Muscle layer of duodenum (tissue), 2 donors: ENCODE measurements around the gene FAM149B1.
"Not testable (repeated sequence)": the region's sequence is repeated elsewhere in the genome, so short reads cannot be mapped to it uniquely, and the experiment has no call there.

Experiments
- H3K27ac ChIP-seq: one replicate; pipeline ENCODE4 v1.7.0; 2013; ENCODE audit warnings: mild to moderate bottlenecking, low read length
- H3K27me3 ChIP-seq: one replicate; pipeline ENCODE4 v1.7.0; 2013; ENCODE audit warnings: low read depth, mild to moderate bottlenecking, control low read depth, low read length
- H3K36me3 ChIP-seq, 2 donors: one replicate each; pipeline ENCODE4 v1.7.0; 2013; ENCODE audit warnings: low read length in 2 of 2, control low read depth in 1 of 2, mild to moderate bottlenecking in 1 of 2; ENCODE audit not compliant: insufficient read depth in 2 of 2, control insufficient read depth in 1 of 2
- H3K4me1 ChIP-seq, 2 donors: one replicate each; pipeline ENCODE4 v1.7.0; 2013; ENCODE audit warnings: low read length in 2 of 2, mild to moderate bottlenecking in 2 of 2, control low read depth in 1 of 2, moderate library complexity in 1 of 2; ENCODE audit not compliant: insufficient read depth in 2 of 2, control insufficient read depth in 1 of 2
- H3K4me3 ChIP-seq, 2 donors: one replicate each; pipeline ENCODE4 v1.7.0; 2013; ENCODE audit warnings: low read length in 2 of 2, low read depth in 1 of 2, mild to moderate bottlenecking in 1 of 2
- H3K9me3 ChIP-seq, 2 donors: one replicate each; pipeline ENCODE4 v1.7.0; 2013; ENCODE audit warnings: low read length in 2 of 2, control low read depth in 1 of 2, mild to moderate bottlenecking in 1 of 2; ENCODE audit not compliant: control insufficient read depth in 1 of 2
- donor health status: healthy.

FAM149B1 gene

DNA sequence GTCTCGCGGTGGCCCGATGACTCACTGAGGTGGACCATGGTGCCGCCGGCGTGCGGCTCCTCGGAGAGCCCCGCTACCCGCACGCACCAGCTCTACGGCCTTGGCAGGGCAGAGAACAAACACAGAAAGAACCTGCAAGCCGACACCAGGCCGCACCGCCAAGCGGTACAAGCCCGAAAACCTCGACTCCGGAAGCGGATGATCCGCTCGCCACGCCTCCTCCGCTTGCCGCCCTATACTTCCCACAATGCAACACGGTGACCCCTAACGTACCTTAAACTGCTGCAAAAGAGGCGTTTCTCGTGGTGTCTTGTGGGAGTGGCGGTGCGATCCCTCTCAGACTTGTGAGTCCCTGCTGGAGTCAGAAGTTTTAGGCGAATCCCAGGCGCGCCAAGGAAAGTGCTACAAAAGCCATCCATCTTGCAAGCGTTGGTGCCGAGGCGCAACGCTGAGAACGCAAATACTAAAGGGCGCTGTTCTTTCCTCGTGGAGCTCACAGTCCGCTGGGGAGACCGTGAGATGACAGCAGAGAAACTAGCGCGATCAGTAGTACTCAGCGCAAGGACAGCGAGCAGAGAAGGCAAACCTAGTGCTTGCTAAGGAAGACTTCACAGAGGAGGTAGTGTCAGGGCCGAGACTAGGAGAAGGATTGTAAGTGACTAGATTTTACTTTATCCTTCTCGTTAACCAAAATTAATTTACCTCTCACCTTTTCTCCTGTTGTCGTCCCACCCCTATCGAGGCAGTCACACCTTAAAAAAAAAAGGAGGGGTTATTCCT lies 84.7 kb downstream of the FAM149B1 start, which contains the start of gene MRPS16:
Gene MRPS16, minus strand, starts transcription at position 200 of the 780 bp plus-strand sequence. Its CDS starts 162 bp downstream, at position 38.
- Histone ChIP-seq H3K27ac (peak within 1 kb of the TSS; percentile 98), H3K4me1 (peaks cover 8 to 28% of the 10 kb centered on the region in 2 donors)

DNA sequence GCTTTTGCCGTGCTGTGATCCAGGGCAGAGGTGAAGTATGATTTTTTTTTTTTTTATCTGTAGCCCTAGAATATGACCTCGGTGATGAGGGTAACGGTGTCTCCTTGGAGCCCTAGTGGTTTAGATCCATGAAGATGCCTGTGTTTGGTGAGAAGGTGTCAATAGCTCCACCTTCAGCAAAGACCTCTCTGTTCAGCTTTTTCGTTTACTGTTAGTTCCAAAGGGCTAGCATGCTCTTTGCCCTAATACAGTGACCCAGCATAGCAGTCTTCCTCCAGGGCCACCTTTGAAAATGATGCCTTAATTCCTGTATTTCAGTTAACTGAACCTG lies 85.3 kb downstream of the FAM149B1 start:
- H3K27me3 ChIP-seq: no peaks in the 10 kb centered on the region
- H3K36me3 ChIP-seq: peaks cover 7 to 12% of the 10 kb centered on the region in 2 donors
- peaks cover 4 to 22% of the 10 kb centered on the region in 2 donors for H3K4me1 ChIP-seq
- H3K9me3 ChIP-seq: no peaks in the 10 kb centered on the region
- peak overlapping the region; percentile 98 for H3K27ac ChIP-seq
- H3K4me3 ChIP-seq: peak overlapping the region; percentile 85 to 99

More for the DNA sequence above, 84.7 kb downstream of the FAM149B1 start, which contains the start of gene MRPS16:
- H3K27me3 ChIP-seq: no peaks in the 10 kb centered on the region
- no peaks in the 10 kb centered on the region for H3K9me3 ChIP-seq
- peaks cover 7 to 12% of the 10 kb centered on the region in 2 donors for H3K36me3 ChIP-seq
- peak within 1 kb of the TSS; percentile 85 to 99 for H3K4me3 ChIP-seq

DNA sequence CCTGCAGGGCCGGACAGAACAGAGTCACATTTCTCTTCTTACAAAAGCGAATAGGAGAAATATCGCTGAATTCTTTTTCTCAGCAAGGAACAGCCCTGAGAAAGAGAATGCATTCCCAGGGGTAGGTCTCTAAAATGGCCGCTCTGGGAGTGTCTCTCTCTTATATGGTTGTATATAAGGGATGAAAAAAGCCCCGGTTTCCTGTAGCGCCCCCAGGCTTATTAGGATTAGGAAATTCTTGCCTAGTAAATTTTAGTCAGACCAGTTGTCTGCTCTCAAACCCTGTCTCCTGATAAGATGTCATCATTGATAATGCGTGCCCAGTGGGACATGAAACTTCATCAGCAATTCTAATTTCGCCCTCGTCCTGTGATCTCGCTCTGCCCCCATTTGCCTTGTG lies 90.7 kb downstream of the FAM149B1 start:
- H3K9me3 ChIP-seq, H3K27me3 ChIP-seq, H3K27ac ChIP-seq, H3K4me1 ChIP-seq, H3K4me3 ChIP-seq, H3K36me3 ChIP-seq: not testable (repeated sequence)

DNA sequence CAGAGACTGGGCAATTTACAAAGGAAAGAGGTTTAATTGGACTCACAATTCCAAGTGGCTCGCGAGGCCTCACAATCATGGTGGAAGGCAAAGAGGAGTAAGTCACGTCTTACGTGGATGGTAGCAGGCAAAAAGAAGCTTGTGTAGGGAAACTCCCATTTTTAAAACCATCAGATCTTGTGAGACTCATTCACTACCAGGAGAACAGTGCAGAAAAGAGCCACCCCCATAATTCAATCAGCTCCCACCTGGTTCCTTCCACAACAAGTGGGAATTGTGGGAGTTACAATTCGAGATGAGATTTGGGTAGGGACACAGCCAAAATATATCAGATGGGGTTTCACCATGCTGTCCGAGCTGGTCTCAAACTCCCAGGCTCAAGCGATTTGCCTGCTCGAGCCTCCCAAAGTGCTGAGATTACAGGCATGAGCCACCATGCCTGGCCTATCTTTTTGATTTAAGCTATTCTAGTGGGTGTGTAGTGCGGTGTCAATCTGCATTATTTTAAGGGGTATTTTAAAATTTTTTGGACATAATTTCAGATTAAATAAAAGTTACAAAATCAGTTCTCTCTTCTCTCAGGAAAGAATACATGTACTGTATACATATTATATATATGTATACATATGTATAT lies 93.6 kb downstream of the FAM149B1 start:
- Histone ChIP-seq H3K27me3 (no peaks in the 10 kb centered on the region), H3K36me3 (no peaks in the 10 kb centered on the region), H3K4me1 (no peaks in the 10 kb centered on the region), H3K9me3 (peaks cover 0 to 2% of the 10 kb centered on the region in 2 donors), H3K4me3 (no peak overlapping the region), H3K27ac (no peak overlapping the region)

DNA sequence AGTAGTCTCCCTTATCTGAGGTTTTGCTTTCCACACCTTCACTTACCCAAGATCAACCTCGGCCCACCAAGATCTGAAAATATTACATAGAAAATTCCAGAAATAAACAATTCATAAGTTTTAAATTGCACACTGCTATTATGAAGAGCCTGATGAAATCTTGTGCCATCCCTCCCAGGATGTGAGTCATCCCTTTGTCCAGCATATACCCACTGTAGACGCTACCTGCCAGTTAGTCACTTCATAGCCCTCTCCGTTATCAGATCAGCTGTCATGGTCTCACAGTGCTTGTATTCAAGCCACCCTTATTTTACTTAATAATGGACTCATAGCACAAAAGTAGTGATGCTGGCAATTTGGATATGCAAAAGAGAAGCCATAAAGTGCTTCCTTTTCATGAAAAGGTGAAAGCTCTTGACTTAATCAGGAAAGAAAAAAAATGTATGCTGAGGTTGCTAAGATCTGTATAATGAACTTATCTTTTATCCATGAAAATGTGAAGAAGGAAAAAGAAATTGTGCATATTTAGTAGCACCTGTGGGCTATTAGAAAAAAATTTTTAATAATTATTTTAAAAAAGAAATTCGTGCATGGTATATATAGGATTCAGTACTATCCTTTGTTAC lies 94.3 kb downstream of the FAM149B1 start:
- Histone ChIP-seq H3K27me3 (no peaks in the 10 kb centered on the region), H3K27ac (no peak overlapping the region), H3K9me3 (peaks cover 0 to 2% of the 10 kb centered on the region in 2 donors), H3K4me1 (no peaks in the 10 kb centered on the region), H3K36me3 (no peaks in the 10 kb centered on the region), H3K4me3 (no peak overlapping the region)

DNA sequence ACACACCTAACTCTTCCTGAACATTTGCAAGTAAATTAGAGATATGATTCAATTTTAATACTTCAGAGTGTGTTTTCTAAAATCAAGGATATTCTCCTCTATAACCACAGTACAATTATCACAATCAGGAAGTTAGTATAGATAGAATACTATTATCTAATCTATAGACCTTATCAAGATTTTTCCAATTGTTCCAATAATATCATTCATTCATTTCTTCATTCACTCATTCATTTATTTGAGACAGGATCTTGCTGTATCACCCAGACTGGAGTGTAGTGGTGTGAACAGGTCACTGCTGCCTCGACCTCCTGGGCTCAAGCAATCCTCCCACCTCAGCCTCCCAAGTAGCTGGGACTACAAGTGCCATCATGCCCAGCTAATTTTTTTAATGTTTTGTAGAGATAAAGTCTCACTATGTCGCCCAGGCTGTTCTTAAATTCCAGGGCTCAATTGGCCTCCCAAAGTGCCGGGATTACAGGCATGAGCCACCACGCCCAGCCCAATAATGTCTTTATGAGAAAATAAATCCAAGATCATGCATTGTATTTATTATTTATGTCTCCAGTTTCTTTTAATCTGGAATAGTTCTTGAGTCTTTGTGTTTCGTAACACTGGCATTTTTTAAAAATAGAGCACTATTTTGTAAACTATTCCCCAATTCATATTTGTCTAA lies 95.1 kb downstream of the FAM149B1 start:
- H3K27ac ChIP-seq: no peak overlapping the region

DNA sequence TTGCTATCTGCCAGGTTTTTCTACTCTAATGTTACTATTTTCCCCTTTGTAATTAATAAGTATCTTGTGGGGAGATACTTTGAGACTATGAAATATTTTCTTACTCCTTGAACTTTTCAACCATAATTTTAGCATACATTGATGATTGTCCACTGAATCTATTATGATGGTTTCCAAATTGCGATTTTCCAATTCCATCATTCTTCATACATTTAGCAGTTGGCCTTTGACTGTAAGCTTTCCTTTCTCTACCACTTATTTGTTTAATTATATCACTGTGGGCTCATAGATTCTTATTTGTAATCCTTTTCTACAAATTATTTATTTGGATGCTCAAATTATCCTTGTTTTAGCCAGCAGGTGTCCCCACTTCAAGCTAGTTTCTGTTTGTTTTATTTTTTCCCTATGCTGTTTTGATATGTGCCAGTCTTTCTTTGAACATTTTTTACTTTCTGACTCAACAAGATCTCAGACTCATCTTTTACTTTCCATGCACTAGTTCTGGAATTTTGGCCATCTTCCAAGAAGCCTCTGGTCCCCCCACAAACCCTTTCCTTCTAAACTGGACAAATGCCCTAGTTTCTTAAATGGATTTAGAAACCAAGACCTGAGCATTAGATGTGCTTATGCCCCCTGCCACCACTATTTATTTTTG lies 95.9 kb downstream of the FAM149B1 start:
- H3K36me3 ChIP-seq: no peaks in the 10 kb centered on the region
- no peaks in the 10 kb centered on the region for H3K9me3 ChIP-seq
- no peak overlapping the region for H3K27ac ChIP-seq
- no peaks in the 10 kb centered on the region for H3K4me1 ChIP-seq
- no peaks in the 10 kb centered on the region for H3K27me3 ChIP-seq
- H3K4me3 ChIP-seq: no peak overlapping the region

More for the DNA sequence above, 95.1 kb downstream of the FAM149B1 start:
- peaks cover 0 to 2% of the 10 kb centered on the region in 2 donors for H3K9me3 ChIP-seq
- H3K4me3 ChIP-seq: no peak overlapping the region
- no peaks in the 10 kb centered on the region for H3K4me1 ChIP-seq
- no peaks in the 10 kb centered on the region for H3K36me3 ChIP-seq
- no peaks in the 10 kb centered on the region for H3K27me3 ChIP-seq

DNA sequence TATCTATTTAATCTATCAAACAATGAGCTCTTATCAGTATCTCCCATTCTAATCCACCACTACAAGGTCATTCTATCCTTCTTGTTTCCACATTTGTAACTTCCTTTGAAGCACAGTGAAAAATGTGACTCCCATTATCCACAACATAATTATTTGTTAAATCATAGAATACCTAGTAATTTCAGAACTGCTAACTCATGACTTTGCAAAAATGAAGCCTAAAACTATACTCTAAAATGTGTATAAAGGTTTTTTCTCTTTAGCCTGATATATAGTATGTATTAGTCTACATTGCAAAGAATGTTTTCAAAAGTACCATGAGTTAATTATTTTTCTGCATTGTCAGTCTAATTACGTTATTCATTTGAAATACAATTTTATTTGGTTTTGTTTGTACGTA lies 96.5 kb downstream of the FAM149B1 start:
- H3K27ac ChIP-seq: no peak overlapping the region
- H3K27me3 ChIP-seq: no peaks in the 10 kb centered on the region
- no peaks in the 10 kb centered on the region for H3K9me3 ChIP-seq
- H3K4me3 ChIP-seq: no peak overlapping the region
- H3K4me1 ChIP-seq: no peaks in the 10 kb centered on the region
- no peaks in the 10 kb centered on the region for H3K36me3 ChIP-seq

DNA sequence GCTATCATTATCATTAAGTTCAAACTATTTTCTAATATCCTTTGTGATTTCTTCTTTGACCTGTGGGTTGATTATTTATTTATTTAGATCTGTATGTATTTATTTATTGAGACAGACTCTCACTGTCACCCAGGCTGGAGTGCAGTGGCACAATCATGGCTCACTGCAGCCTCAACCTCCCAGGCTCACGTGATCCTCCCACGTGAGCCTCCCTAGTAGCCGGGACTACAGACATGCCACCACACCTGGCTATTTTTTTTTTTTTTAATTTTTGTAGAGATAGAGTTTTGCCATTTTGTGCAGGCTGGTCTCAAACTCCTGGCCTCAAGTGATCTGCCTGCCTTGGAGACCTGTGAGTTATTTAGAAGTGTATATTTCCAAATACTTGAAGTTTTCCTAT lies 113.2 kb downstream of the FAM149B1 start:
- no peaks in the 10 kb centered on the region for H3K4me1 ChIP-seq
- no peaks in the 10 kb centered on the region for H3K36me3 ChIP-seq
- no peaks in the 10 kb centered on the region for H3K9me3 ChIP-seq
- H3K27ac ChIP-seq: no peak overlapping the region
- no peak overlapping the region for H3K4me3 ChIP-seq
- no peaks in the 10 kb centered on the region for H3K27me3 ChIP-seq

DNA sequence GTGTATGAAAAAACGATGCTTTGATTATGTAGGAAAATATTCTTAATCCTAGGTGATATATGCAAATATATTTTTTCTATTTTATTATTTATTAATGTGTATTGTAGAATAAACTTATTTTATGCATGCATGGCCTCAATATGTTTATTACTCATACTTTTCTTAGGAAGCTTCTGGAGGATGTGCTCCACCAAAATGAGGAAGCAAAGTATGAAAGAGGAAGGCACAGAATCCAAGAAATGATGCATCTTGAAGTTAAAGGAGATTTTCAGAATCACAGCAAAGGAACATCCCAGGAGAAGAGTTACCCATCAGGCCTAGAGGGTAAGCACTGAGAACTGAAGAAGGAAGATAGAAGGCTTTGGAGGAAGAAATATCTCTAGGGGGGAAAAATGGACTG lies 119.5 kb downstream of the FAM149B1 start:
- Histone ChIP-seq H3K27me3 (no peaks in the 10 kb centered on the region), H3K27ac (no peak overlapping the region), H3K36me3 (peaks cover 0 to 6% of the 10 kb centered on the region in 2 donors), H3K4me3 (no peak overlapping the region), H3K4me1 (no peaks in the 10 kb centered on the region), H3K9me3 (no peaks in the 10 kb centered on the region)

DNA sequence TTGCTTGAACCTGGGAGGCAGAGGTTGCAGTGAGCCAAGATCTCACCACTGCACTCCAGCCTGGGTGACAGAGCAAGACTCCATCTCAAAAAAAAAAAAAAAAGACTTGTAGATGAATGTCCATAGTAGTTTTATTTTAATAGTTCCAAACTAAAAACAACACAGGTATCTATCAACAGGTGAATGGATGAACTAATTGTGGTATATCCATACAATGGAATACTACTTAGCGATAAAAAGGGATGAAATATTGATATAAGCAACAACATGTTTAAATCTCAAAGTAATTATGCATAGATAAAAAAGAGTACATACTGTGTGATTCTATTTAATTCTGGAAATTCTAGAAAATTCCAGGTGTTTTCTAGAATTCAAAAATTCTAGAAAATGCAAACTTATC lies 122.0 kb downstream of the FAM149B1 start:
- no peak overlapping the region for H3K4me3 ChIP-seq
- H3K9me3 ChIP-seq: no peaks in the 10 kb centered on the region
- H3K36me3 ChIP-seq: peaks cover 0 to 6% of the 10 kb centered on the region in 2 donors
- no peaks in the 10 kb centered on the region for H3K4me1 ChIP-seq
- H3K27me3 ChIP-seq: no peaks in the 10 kb centered on the region
- no peak overlapping the region for H3K27ac ChIP-seq
